Stimulated activated CD8-positive, alpha-beta memory T cell treated with anti-CD3 and anti-CD28 coated beads, Interleukin-2, amount 100 ng/mL, for 48 hours (primary cell): ENCODE results near the gene MEIS1.

Experiments used
- DNase-seq, 2 donors: peaks; one replicate each; pipeline ENCODE4 v3.0.0-alpha.2; 2020; ENCODE audit warnings: low read depth in 2 of 2

Gene MEIS1

DNA sequence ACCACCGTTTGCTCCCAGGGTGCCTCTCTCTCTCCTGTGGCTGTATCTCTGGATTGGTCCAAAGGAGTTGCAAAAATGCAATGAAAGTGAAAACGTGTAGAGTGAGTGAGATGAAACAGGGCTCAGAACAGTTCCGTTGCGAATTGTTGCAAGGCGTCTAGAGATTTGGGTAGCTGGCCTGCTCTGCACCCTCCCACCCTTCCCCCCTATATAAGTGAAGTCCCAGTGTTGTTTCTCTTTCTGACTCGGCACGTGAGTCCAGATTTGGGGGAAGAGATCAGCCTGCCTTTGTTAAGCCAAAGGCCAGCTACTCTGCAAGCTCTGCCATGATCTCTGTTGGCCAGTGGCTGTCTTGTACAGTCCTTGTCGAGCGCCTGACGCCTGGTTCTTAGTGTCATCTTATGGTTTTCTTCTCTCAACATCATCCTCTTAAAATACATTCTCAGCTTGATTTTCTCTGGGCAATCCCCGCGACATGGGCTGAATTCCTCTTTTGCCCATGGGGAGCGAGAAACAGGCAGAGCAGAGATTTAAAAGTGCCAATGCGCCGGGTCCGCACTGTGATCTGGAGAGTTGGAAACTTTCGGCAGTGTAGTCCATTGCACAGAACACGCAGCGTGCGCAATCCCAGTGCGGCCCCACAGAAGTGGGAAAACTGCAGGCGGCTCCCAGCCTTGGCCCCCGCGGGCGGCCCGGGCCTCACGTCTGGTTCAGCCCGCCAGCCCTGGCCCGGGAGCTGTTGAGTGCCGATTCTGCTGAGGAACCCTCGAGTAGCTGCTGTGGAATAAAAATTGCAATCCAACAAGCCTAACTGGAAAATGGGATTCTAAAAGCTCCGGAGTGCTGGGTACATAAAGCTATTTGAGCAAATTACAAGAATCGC, 9.3 kb downstream of the MEIS1 start:
- DNase-seq = no peak

DNA sequence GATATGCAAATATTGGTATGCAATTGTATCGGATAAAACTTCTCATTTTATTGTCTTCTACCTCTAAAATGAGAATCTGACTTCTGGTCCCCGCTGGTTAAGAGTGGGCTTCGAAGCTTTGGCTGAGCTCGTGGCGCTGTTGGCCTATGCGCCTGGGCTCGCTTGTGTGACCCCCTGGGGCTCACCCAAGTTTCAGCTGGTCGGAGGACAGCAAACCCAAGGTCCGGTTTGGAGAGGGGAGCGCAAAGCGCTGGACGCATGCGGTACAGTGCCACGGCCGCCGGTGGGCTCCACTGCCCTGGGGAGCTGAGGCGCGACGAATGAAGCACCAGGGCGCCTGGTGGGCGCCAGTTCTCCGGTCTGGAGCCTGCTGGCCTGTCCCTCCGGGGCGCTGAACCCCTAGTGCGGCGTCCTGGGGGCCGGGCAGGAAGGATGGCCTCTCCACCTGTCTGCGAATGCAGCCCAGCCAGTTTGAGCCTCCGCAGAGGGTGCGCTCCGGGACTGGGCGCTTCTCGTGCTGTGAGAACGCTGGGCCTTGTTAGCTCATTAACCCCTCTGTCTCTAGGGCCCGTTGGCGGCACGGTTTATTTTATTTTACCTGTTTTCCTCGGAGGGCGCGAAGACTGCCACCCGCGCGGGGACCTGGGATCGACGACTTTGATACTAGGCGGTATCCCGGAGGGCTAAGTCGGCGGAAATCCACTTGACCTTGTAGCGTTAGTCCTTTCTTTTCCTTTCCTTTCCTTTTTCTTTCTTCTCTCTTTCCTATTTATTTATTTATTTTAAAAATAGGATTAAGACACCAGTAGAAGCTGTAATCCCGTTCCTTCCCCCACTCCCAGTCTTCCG, 10.4 kb downstream of the MEIS1 start:
- no peak for DNase-seq

- no peak for DNase-seq
These were observed 11.3 kb downstream of the MEIS1 start for GRCh38 chr2:66445925-66446871.

GRCh38 chr2:66446941-66447340, 12.0 kb downstream of the MEIS1 start:
- no peak for DNase-seq

GRCh38 chr2:66447677-66448076, 12.8 kb downstream of the MEIS1 start:
- no peak for DNase-seq

GRCh38 chr2:66448136-66448991, 13.4 kb downstream of the MEIS1 start:
- no peak for DNase-seq

DNA sequence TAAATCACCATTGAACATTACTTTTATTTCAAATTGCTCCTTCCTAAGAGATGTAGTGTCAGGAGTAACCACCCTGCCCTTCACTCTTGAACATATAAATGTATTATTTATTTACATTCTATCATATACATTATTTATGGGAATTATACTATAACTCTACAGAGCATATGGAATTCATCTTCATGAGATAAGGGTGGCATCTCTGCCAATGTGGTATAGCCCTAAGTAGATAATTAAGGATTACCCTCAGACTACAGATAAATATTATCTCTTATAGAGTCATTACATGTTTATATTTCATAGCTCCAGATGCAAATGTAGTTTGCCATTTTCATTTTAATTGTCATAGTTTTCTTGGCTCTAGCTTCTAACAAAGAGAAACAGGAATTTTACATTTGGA, 17.3 kb downstream of the MEIS1 start:
- DNase-seq = no peak

DNA sequence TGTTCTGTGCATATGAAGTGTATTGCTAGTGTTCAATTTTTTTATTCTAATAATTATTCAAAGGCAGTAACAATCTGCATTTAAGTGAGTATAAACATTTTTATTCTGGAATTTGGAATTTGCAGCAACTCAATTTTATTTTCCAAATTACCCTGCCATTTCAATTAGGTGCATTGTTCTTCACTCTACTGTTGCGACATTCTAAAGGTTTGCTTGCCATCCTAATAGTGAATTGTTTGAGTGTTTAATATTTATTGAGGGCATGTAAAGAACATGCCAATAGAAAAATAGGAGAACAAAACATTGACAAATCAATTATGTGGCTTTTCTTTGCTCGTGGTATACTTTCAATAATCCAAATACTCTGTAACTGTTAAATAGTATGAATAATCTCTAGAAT, 18.0 kb downstream of the MEIS1 start:
- no peak for DNase-seq

DNA sequence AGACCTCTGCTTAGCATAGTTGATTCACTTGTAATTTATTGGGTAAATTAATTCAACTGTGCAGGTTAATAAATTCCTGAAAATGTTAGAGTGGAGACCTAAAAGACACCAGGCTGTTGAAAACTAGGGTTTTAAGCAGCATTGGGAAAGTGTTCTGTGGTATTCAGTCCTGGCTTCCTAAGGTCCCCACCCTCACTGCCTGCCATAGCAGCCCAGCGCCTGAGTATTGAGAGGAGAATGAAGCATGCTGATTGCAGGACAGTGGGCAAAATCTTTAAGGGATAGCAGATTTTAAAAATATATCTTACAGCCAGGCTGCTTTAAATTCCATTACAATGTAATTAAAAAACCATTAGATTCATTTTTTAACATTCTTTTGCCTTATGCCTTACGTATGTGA, 20.6 kb downstream of the MEIS1 start:
- DNase-seq = no peak

GRCh38 chr2:66456183-66457041, 21.5 kb downstream of the MEIS1 start:
- DNase-seq = no peak

- no peak for DNase-seq
These were observed 22.6 kb downstream of the MEIS1 start for GRCh38 chr2:66457545-66457944.

DNA sequence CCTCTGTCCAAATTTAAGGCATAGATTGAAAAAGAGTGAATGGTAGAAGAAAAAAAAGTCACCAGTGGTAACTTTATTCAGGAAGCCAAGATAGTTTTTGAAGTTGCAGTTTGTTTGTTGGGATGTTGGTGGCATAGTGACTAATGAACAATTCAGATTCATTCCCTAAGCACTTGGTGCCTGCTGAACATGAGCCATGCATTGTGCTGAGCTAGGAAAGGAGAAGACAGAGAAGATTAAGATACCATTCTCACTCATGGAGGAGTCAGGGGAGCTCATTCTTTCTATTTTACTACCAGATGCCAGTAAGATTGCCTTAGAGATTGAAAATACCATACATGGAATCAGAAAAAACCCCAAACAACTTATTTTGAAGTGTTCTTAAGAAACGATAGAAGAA, 25.1 kb downstream of the MEIS1 start:
- DNase-seq = no peak

DNA sequence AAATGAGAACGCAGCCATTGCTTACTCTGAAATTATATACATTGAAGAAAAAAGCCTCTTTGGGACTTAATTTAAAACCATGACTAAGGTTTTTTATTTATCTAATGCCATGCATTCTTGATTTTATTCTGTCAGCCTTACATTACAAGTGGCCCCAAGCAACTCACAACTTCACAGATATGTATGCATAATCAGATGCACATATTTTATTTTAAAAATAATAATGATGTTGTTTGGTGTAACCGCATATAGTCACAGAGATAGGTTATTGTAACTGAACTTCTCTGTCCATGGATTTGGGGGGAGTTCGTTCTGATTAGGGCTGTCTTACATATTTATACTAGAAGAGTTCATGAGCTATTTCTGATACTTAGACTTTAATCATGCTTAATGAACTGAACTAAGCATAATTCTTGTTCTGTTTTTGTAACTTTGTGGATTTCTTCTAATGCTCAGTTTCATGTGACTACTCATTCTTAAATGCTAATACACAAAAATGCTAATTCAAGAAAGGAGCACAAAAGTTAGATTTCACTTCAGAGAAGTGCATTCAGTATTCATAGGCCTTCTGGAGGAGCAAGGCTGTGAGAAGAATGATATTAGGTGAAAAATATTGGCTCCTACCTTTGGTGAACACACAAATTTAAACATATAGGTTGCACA, 26.2 kb downstream of the MEIS1 start:
- no peak for DNase-seq

DNA sequence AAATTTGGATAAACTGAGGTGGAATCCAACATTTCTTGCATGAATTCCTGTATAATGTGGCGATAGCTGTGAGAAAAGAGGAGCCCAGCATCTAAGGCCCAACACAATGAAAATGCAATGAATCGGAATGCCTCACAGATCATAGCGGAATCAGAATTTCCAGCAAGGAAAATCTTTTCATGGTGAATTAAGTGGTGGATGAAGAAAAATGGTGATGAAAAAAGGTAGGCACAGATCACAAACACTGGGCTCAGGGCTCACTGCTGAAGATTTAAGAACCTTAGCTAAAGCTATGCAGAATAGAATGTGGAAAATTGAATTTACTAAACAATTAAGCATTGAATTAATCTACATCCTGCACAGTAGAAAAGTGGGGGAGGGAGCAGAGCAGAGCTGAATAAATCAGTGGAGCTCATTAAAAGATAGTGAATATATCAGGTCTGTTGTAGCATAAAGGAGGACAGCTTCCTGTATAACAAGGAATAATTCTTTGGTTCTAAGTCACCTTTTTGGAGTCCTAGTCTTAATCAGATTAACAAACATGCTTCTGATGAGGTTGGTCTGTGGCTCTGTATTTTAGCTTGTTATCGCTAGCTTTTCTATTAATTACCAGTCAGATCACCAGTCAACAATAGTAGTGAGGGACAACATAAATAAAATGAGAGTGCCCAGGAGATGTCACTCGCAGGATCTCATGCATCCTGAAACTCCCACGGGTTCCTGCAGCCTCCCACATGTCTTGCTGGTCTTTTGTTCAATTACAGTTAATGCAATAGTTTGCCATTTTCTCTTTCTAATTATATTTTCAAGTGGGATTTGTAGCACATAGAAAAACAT, 27.0 kb downstream of the MEIS1 start:
- no peak for DNase-seq

- no peak for DNase-seq
These were observed 27.5 kb downstream of the MEIS1 start for GRCh38 chr2:66462501-66462825.

- DNase-seq = no peak
These were observed 28.4 kb downstream of the MEIS1 start for GRCh38 chr2:66463206-66463755.

GRCh38 chr2:66464930-66465637, 30.2 kb downstream of the MEIS1 start:
- no peak for DNase-seq

DNA sequence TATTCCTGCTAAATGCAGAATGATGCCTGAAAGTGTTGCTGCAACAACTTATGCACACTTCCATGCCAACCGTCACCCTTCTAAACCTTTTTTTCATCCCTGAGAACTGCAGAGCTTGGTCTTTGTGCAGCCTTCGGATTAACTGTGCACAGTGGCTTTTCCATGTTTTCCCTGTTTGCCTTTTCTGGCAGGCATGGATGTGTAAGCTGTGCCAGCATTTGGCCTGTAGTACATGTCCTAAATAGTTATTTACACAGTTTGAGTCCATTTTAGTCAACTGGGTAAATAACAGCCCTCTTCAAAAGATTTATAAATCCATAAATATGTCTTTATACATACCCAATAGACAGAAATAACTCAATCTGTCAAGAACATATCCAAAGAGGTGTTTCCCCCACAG, 31.5 kb downstream of the MEIS1 start:
- no peak for DNase-seq
